T-helper 22 cell (primary cell): ENCODE results near the gene FAM149B1.
"Not testable (repeated sequence)": the region's sequence is repeated elsewhere in the genome, so short reads cannot be mapped to it uniquely, and the experiment has no call there.

Source experiments
- DNase-seq: peaks from one replicate; pipeline ENCODE4 v3.0.0-alpha.2; 2020; ENCODE audit warnings: low read depth

FAM149B1 gene

DNA sequence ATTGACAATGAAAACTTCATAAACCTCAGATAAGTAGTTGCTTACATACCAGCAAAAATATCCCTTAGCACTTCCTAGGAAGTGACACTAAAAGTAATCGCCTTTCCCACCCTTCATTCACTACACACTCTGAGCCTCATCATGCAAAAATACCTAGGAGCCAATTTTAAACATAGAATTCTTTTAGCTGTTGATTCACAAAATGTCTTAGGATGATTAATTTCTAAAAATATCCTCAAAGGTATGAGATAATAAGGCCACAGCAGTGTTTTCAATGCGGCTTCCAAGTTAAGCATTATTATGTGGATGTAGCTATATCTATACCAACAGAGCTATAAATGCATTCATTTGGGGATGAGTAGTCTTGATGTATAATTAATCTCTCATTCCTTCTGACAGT lies 66.0 kb downstream of the FAM149B1 start:
- no peak for DNase-seq

DNA sequence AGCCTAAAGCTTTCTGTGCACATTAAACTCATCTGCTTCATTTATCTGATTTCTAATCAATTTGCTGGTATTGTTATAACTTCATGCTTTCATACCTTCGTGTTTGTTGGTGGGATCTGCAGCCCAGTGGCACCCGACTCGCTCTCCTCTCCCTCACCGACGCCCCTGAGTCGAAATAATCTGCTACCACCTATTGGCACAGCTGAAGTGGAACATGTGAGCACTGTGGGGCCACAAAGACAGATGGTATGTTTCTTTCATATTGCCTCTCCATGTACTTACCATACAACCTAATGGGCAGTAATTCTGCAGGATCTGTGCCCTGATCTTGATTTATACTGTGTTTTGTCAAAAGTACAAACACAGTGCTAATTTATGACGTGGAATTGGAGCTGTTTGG lies 66.8 kb downstream of the FAM149B1 start:
- DNase-seq, result no peak

DNA sequence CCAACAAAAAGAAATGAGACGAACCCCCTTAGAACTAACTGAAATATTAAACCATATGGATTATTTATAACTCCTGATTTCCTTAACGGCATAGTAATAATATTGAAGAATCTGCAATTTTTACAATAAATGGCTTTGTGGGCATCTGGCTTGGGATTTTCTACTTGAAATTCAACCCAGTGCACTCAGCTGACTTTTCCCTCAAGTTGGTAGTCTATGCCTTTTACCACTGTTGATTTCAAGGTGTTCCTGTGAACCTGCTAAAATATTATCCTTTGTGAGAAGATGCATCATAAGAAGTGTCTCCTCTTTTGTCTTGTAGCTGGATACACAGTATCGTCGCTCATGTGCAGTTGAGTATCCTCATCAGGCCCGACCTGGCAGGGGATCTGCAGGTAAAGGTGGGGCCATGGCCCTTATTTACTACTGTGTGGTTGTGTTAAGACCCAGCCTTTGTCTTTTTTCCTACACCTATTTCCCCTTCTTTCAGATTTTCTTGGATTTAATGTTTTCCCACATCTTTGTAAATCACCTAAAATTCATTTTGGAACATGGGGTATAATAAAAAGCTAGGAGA lies 71.2 kb downstream of the FAM149B1 start:
- no peak for DNase-seq

DNA sequence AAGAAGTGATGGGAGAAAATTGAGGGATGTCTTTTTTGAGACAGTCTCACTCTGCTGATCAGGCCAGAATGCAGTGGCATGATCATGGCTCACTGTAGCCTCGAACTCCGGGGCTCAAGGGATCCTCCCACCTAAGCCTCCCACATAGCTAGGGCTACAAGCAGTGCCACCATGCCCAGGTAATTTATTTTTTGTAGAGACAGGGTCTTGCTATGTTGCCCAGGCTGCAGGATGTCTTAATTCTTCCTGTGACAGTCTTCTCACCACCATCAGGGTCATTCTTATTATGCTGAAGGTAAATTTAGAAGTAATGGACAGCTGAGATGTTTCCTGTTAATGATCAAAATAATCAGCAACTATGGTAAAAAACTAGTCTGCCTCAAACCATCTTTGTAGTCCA lies 72.0 kb downstream of the FAM149B1 start:
- no peak for DNase-seq

DNA sequence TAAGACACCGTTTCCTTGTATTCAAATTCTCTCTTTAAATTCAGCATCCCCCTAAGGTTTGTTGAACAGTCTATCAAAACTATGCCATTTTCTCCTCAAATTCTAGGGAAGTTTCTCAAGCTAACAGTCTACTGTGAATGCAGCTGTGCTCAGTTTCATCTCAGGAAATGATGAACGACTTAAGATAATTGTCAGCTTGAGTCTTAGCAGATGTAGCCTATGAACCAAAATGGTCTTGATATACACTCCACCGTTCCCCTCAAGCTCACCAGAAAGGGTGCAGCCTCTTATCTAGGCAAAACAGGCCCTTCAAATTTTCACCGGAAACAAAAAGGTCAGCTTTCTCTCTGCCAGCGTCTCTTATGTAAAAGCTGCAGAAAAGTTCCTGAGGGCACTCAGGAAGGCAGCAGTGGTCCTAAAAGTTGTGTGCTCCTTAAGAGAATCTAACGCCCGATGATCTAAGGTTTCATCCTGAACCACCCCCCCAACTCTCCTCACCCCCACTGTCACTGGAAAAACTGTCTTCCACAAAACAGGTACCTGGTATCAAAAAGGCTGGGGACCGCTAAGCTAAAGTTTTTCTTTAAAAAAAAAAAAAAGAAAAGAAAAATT lies 77.1 kb downstream of the FAM149B1 start:
- DNase-seq, result no peak

DNA sequence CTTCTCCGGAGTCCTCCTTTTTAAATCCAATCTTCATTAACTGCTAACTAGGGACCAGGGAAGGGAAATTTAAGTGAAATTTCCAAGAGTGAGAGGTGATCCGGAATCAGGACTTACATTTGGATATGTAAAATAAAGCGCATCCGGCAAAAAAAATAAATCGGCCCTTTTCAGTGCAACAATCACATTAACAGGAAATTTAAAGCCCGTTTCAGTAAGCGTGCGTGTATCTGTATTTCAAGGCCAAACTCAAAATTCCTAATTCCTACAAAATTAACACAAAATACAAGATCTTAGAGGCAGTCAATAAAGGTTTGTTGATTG lies 78.4 kb downstream of the FAM149B1 start:
- no peak for DNase-seq

DNA sequence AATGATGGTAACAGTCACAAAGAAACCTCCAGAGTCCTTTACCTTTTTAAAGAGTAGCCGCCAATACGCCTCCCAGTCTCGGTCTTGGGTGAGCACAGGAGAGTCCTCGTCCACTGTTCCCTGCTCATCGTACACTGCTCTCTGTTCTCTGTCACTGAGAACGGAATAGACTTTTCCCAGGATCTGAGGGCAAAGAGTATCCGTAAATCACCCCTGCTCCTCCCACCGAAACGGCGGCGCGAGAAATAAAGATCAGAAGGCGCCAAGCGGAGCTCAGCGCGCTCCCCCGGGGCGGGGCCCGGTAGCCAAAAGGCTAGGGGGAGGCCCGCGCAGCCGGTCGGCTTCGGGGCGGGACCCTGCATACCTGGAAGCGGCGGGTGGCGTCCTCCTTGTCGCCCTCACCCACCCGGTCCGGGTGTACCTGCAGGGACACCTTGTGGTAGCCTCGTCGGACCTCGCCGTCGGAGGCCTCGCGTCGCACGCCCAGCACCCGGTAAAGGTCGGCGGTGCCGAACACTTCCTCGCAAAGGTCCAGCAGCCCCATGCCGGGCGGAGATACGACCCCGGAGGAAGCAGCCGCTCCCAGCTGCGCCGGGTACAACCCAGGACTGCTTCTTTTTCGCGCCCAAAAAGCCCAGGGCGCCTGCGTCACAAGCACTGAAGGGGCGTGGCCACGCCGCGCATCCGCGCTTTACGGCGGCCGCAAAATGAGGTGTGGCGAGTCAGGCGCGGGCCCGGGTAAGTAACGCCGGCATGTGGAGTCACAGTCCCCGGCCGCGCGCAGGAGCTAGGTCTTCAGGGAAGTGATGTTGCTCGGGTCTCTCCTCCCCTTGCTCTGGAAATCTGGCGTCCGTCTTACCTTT lies 79.0 kb downstream of the FAM149B1 start, which contains the start of gene DNAJC9:
DNAJC9 (minus strand) TSS at position 610 of the 863 bp plus-strand sequence; CDS start at position 544, 66 bp downstream.
- DNase-seq, result peak; percentile 90

DNA sequence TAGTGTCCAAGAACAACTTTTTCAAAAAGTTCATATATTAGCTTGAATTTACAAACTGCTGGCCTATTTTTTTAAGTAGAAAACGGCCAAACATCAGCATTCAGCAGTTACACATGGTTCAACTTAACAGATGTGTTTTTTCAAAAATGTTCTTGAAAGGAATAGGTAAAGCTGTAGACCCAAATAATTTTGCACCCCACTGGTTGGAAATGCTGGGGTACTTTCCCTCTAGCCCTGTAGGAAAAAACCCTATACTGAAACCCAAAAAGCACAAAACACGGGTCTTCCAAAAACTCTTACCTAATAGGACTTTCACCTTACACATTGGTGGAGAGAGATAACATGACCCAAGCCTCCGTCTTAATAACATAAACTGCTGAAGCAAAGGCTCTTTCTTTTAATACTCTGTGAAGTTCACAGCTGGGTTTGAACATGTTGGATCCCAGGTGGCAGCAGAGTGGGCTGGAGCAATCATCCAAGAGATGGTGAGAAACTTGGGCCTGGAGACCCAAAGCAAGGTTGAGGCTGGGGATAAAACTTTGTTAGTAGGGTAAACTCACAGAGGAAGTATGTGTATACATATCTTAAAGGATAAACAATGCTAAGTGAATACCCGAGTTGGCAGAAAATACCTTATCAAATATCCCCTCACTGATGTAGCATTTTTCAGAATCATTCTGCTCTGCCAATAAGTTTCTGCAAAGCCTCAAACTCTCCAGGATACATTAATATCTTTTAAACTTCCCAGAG lies 79.8 kb downstream of the FAM149B1 start:
- DNase-seq, result no peak

DNA sequence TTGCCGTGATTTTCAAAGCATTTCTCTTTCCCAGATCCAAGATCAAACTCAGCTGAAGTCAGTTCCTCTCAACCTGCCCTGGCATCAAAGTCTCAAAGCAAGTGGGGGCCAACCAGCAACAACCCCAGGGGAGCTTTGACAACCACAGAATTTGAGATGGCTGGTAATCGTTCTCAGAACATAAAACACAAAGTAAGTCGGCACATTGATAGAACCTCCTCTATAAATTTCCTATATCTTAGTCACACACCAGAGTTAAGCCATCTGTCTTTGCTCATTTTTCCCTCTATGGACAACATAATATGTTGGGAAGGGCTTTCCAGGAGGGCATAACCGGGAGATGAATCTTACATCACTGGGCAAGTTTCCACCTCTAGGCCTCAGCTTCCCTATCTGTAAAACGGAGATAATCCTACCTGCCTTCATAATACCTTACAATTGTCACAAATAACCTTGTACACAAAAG lies 80.4 kb downstream of the FAM149B1 start:
- no peak for DNase-seq

DNA sequence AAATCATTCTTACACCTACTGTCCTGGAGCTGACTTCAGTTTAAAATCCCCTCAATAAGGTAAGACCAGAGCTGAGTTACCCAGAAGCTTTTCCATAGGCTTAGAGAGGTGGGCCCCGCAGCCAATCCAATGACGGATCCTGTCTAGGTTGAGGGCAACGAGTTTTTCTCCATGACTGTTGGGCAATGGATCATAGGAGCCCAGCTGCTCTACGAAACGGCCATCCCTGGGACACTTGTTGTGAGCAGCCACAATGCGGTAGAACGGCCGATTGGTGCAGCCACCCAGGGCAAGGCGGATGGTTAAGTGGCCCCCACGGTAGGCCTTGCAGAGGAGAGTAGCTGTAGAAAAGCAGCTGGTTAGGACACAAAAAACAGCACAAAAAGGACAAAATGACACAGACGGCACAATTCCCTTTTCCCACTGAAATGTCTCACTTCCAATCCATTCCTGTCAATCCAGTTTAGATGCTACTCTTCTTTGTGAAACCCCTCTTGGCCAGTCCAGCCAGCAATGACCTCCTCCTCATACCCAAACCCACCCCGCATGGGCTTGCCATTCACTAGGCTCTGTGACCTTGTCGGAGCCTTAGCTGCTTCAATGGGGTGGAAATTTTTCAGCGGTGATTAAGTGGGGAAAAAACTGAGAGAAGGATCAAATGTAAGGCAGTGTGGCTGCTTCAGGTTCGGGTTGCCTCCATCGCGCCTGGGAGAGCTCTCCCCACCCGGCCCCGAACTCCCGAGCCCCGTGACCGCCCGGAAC lies 83.9 kb downstream of the FAM149B1 start:
- DNase-seq, result no peak

DNA sequence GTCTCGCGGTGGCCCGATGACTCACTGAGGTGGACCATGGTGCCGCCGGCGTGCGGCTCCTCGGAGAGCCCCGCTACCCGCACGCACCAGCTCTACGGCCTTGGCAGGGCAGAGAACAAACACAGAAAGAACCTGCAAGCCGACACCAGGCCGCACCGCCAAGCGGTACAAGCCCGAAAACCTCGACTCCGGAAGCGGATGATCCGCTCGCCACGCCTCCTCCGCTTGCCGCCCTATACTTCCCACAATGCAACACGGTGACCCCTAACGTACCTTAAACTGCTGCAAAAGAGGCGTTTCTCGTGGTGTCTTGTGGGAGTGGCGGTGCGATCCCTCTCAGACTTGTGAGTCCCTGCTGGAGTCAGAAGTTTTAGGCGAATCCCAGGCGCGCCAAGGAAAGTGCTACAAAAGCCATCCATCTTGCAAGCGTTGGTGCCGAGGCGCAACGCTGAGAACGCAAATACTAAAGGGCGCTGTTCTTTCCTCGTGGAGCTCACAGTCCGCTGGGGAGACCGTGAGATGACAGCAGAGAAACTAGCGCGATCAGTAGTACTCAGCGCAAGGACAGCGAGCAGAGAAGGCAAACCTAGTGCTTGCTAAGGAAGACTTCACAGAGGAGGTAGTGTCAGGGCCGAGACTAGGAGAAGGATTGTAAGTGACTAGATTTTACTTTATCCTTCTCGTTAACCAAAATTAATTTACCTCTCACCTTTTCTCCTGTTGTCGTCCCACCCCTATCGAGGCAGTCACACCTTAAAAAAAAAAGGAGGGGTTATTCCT lies 84.7 kb downstream of the FAM149B1 start, which contains the start of gene MRPS16:
MRPS16 (minus strand) TSS at position 200 of the 780 bp plus-strand sequence; CDS start at position 38, 162 bp downstream.
- peak; percentile 92 for DNase-seq

DNA sequence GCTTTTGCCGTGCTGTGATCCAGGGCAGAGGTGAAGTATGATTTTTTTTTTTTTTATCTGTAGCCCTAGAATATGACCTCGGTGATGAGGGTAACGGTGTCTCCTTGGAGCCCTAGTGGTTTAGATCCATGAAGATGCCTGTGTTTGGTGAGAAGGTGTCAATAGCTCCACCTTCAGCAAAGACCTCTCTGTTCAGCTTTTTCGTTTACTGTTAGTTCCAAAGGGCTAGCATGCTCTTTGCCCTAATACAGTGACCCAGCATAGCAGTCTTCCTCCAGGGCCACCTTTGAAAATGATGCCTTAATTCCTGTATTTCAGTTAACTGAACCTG lies 85.3 kb downstream of the FAM149B1 start:
- no peak for DNase-seq

DNA sequence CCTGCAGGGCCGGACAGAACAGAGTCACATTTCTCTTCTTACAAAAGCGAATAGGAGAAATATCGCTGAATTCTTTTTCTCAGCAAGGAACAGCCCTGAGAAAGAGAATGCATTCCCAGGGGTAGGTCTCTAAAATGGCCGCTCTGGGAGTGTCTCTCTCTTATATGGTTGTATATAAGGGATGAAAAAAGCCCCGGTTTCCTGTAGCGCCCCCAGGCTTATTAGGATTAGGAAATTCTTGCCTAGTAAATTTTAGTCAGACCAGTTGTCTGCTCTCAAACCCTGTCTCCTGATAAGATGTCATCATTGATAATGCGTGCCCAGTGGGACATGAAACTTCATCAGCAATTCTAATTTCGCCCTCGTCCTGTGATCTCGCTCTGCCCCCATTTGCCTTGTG lies 90.7 kb downstream of the FAM149B1 start:
- DNase-seq, result not testable (repeated sequence)

DNA sequence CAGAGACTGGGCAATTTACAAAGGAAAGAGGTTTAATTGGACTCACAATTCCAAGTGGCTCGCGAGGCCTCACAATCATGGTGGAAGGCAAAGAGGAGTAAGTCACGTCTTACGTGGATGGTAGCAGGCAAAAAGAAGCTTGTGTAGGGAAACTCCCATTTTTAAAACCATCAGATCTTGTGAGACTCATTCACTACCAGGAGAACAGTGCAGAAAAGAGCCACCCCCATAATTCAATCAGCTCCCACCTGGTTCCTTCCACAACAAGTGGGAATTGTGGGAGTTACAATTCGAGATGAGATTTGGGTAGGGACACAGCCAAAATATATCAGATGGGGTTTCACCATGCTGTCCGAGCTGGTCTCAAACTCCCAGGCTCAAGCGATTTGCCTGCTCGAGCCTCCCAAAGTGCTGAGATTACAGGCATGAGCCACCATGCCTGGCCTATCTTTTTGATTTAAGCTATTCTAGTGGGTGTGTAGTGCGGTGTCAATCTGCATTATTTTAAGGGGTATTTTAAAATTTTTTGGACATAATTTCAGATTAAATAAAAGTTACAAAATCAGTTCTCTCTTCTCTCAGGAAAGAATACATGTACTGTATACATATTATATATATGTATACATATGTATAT lies 93.6 kb downstream of the FAM149B1 start:
- no peak for DNase-seq

DNA sequence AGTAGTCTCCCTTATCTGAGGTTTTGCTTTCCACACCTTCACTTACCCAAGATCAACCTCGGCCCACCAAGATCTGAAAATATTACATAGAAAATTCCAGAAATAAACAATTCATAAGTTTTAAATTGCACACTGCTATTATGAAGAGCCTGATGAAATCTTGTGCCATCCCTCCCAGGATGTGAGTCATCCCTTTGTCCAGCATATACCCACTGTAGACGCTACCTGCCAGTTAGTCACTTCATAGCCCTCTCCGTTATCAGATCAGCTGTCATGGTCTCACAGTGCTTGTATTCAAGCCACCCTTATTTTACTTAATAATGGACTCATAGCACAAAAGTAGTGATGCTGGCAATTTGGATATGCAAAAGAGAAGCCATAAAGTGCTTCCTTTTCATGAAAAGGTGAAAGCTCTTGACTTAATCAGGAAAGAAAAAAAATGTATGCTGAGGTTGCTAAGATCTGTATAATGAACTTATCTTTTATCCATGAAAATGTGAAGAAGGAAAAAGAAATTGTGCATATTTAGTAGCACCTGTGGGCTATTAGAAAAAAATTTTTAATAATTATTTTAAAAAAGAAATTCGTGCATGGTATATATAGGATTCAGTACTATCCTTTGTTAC lies 94.3 kb downstream of the FAM149B1 start:
- no peak for DNase-seq

DNA sequence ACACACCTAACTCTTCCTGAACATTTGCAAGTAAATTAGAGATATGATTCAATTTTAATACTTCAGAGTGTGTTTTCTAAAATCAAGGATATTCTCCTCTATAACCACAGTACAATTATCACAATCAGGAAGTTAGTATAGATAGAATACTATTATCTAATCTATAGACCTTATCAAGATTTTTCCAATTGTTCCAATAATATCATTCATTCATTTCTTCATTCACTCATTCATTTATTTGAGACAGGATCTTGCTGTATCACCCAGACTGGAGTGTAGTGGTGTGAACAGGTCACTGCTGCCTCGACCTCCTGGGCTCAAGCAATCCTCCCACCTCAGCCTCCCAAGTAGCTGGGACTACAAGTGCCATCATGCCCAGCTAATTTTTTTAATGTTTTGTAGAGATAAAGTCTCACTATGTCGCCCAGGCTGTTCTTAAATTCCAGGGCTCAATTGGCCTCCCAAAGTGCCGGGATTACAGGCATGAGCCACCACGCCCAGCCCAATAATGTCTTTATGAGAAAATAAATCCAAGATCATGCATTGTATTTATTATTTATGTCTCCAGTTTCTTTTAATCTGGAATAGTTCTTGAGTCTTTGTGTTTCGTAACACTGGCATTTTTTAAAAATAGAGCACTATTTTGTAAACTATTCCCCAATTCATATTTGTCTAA lies 95.1 kb downstream of the FAM149B1 start:
- no peak for DNase-seq

DNA sequence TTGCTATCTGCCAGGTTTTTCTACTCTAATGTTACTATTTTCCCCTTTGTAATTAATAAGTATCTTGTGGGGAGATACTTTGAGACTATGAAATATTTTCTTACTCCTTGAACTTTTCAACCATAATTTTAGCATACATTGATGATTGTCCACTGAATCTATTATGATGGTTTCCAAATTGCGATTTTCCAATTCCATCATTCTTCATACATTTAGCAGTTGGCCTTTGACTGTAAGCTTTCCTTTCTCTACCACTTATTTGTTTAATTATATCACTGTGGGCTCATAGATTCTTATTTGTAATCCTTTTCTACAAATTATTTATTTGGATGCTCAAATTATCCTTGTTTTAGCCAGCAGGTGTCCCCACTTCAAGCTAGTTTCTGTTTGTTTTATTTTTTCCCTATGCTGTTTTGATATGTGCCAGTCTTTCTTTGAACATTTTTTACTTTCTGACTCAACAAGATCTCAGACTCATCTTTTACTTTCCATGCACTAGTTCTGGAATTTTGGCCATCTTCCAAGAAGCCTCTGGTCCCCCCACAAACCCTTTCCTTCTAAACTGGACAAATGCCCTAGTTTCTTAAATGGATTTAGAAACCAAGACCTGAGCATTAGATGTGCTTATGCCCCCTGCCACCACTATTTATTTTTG lies 95.9 kb downstream of the FAM149B1 start:
- DNase-seq, result no peak

DNA sequence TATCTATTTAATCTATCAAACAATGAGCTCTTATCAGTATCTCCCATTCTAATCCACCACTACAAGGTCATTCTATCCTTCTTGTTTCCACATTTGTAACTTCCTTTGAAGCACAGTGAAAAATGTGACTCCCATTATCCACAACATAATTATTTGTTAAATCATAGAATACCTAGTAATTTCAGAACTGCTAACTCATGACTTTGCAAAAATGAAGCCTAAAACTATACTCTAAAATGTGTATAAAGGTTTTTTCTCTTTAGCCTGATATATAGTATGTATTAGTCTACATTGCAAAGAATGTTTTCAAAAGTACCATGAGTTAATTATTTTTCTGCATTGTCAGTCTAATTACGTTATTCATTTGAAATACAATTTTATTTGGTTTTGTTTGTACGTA lies 96.5 kb downstream of the FAM149B1 start:
- no peak for DNase-seq

DNA sequence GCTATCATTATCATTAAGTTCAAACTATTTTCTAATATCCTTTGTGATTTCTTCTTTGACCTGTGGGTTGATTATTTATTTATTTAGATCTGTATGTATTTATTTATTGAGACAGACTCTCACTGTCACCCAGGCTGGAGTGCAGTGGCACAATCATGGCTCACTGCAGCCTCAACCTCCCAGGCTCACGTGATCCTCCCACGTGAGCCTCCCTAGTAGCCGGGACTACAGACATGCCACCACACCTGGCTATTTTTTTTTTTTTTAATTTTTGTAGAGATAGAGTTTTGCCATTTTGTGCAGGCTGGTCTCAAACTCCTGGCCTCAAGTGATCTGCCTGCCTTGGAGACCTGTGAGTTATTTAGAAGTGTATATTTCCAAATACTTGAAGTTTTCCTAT lies 113.2 kb downstream of the FAM149B1 start:
- no peak for DNase-seq
